Endothelial cell of umbilical vein (primary cell): ENCODE measurements around the gene SH3TC1.

Experiments
- EZH2 ChIP-seq: IDR thresholded peaks from 2 replicates; pipeline ENCODE4 v1.6.1; 2012; ENCODE audit warnings: borderline replicate concordance, low read depth, mild to moderate bottlenecking, moderate library complexity, low read length, inconsistent platforms; ENCODE audit not compliant: severe bottlenecking
- GATA2 ChIP-seq: IDR thresholded peaks from 2 replicates; pipeline ENCODE4 v1.7.0; 2011; ENCODE audit warnings: low read depth, mild to moderate bottlenecking, moderate library complexity, mixed read lengths, low read length; ENCODE audit not compliant: insufficient read length, insufficient read depth
- POLR2A ChIP-seq: IDR thresholded peaks from 2 replicates; pipeline ENCODE4 v1.6.1; 2012; ENCODE audit warnings: low read depth, mild to moderate bottlenecking, control low read depth, low read length
- POLR2AphosphoS5 ChIP-seq: IDR thresholded peaks from 2 replicates; pipeline ENCODE4 v1.6.1; 2012; ENCODE audit warnings: low read depth, mild to moderate bottlenecking, control low read depth, low read length, moderate library complexity; ENCODE audit not compliant: insufficient read depth
- TF ChIP-seq, protein P1 (sequence below), 2 donors: IDR thresholded peaks; 1 replicate in 1 of 2; 2 replicates in 1 of 2; pipeline ENCODE4 v1.5.1; 2011; ENCODE audit warnings: low read length in 2 of 2, mild to moderate bottlenecking in 2 of 2, moderate library complexity in 2 of 2, control low read depth in 1 of 2, inconsistent platforms in 1 of 2, low read depth in 1 of 2; ENCODE audit not compliant: insufficient read depth in 1 of 2; ENCODE audit errors: extremely low read depth in 1 of 2

DNA sequence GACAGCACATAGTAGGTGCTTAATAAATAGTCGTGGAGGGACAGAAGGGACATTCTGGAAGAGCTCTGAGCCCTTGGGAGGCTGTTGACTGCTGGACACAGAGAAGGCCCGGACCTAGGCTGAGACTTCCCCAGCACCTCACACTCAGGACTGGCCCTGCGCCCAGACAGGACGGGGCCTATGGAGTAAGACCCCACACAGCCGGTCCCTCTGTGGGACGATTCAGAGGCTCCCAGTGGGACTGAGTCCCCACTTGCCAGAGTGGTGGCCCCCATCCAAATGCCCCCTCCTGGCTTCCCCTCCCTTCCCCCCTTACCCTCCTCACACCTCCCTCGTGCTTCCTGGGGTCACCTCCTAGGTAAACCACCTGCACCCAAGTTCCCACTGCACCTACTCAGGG, 49.4 kb upstream of the SH3TC1 start:
- TF ChIP-seq POLR2A (no peak), POLR2AphosphoS5 (no peak), GATA2 (no peak), EZH2 (no peak)
- TF ChIP-seq, protein P1, sequence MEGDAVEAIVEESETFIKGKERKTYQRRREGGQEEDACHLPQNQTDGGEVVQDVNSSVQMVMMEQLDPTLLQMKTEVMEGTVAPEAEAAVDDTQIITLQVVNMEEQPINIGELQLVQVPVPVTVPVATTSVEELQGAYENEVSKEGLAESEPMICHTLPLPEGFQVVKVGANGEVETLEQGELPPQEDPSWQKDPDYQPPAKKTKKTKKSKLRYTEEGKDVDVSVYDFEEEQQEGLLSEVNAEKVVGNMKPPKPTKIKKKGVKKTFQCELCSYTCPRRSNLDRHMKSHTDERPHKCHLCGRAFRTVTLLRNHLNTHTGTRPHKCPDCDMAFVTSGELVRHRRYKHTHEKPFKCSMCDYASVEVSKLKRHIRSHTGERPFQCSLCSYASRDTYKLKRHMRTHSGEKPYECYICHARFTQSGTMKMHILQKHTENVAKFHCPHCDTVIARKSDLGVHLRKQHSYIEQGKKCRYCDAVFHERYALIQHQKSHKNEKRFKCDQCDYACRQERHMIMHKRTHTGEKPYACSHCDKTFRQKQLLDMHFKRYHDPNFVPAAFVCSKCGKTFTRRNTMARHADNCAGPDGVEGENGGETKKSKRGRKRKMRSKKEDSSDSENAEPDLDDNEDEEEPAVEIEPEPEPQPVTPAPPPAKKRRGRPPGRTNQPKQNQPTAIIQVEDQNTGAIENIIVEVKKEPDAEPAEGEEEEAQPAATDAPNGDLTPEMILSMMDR (IDR thresholded peaks at IDR 0.05; ENCODE audit: extremely low read depth in 1 of 2, insufficient read depth in 1 of 2, low read depth in 1 of 2, low read length in 2 of 2) = no peak
